WTC11 (cell line): ENCODE data around the gene SOX4. TPM values are rescaled to one million over a fixed set of nuclear protein-coding genes. Genes with fewer than 3 reads are reported as not detected.

Experiments used
- ATAC-seq: fragments of 200-7000 bp; cut with Tn5 transposase; 2 replicates; pipeline ENCODE4 v1.10.0; 2021; ENCODE audit warnings: mild to moderate bottlenecking, moderate library complexity
- CTCF ChIA-PET: fragments of 300-600 bp; sonication (Branson Sonifier 250); formaldehyde crosslinking; loops from one replicate; lab custom pipeline; 2021; ENCODE audit warnings: antibody characterized with exemption; lab: Charles Lee
- POLR2A ChIA-PET: fragments of 350-600 bp; sonication (Branson Sonifier 250); formaldehyde crosslinking; loops from one replicate; lab custom pipeline; 2021; ENCODE audit warnings: antibody characterized with exemption; lab: Charles Lee
- DNase-seq: peaks from one replicate; pipeline ENCODE4 v3.0.0; 2021; ENCODE audit warnings: low spot score
- H3K27ac Mint-ChIP-seq: 2 replicates; pipeline ENCODE4 v1.8.0; 2021; ENCODE audit warnings: mixed read lengths
- H3K27me3 Mint-ChIP-seq: 2 replicates; pipeline ENCODE4 v1.8.0; 2021; ENCODE audit warnings: low read depth, mild to moderate bottlenecking, moderate library complexity, mixed read lengths
- H3K36me3 Mint-ChIP-seq: 2 replicates; pipeline ENCODE4 v1.8.0; 2021; ENCODE audit warnings: mixed read lengths
- H3K4me1 Mint-ChIP-seq: 2 replicates; pipeline ENCODE4 v1.8.0; 2022; ENCODE audit warnings: mixed read lengths
- H3K4me3 Mint-ChIP-seq: 2 replicates; pipeline ENCODE4 v1.8.0; 2021; ENCODE audit warnings: mild to moderate bottlenecking, moderate library complexity, mixed read lengths
- H3K9me3 Mint-ChIP-seq: 2 replicates; pipeline ENCODE4 v1.8.0; 2021; ENCODE audit warnings: mixed read lengths
- ARID4B ChIP-seq: sonication (generic); formaldehyde crosslinking; IDR thresholded peaks from 2 replicates; pipeline ENCODE4 v1.8.0; 2023; ENCODE audit warnings: missing genetic modification reagents, mild to moderate bottlenecking, borderline replicate concordance
- ETV6 ChIP-seq: sonication (generic); formaldehyde crosslinking; IDR thresholded peaks from 2 replicates; pipeline ENCODE4 v1.8.1; 2022; ENCODE audit warnings: mild to moderate bottlenecking, missing genetic modification reagents
- FOXK1 ChIP-seq: sonication (generic); formaldehyde crosslinking; IDR thresholded peaks from 2 replicates; pipeline ENCODE4 v1.8.0; 2022; ENCODE audit warnings: mild to moderate bottlenecking, moderate library complexity, missing genetic modification reagents
- FOXP4 ChIP-seq: sonication (generic); formaldehyde crosslinking; IDR thresholded peaks from 2 replicates; pipeline ENCODE4 v1.8.0; 2022; ENCODE audit warnings: mild to moderate bottlenecking, missing genetic modification reagents
- MYBL2 ChIP-seq: sonication (generic); formaldehyde crosslinking; IDR thresholded peaks from 2 replicates; pipeline ENCODE4 v1.8.1; 2023; ENCODE audit warnings: mild to moderate bottlenecking, moderate library complexity, missing genetic modification reagents
- NFATC4 ChIP-seq: fragments of 250-450 bp; sonication (Bioruptor Pico); IDR thresholded peaks from 2 replicates; pipeline ENCODE4 v1.9.0; 2021; ENCODE audit warnings: mild to moderate bottlenecking
- PREB ChIP-seq: sonication (generic); formaldehyde crosslinking; IDR thresholded peaks from 2 replicates; pipeline ENCODE4 v1.8.1; 2022; ENCODE audit warnings: mild to moderate bottlenecking, missing genetic modification reagents, moderate library complexity, borderline replicate concordance
- SMAD4 ChIP-seq: sonication (generic); formaldehyde crosslinking; IDR thresholded peaks from 2 replicates; pipeline ENCODE4 v1.8.0; 2022; ENCODE audit warnings: mild to moderate bottlenecking, missing genetic modification reagents
- ZBTB43 ChIP-seq: sonication (generic); formaldehyde crosslinking; IDR thresholded peaks from 2 replicates; pipeline ENCODE4 v1.8.1; 2023; ENCODE audit warnings: mild to moderate bottlenecking, missing genetic modification reagents
- ZNF138 ChIP-seq: sonication (generic); formaldehyde crosslinking; conservative IDR thresholded peaks from 2 replicates; pipeline ENCODE4 v1.8.1; 2022; ENCODE audit warnings: mild to moderate bottlenecking, moderate library complexity, missing genetic modification reagents
- ZNF219 ChIP-seq: sonication (generic); formaldehyde crosslinking; IDR thresholded peaks from 2 replicates; pipeline ENCODE4 v1.8.0; 2023; ENCODE audit warnings: missing genetic modification reagents, mild to moderate bottlenecking, borderline replicate concordance
- total RNA-seq: library from RNA; stranded (reverse); gene quantifications from 3 replicates; pipeline ENCODE4 v1.2.3, GENCODE V29; 2021
- TF ChIP-seq, protein P1 (sequence below): fragments of 250-450 bp; sonication (Bioruptor Pico); IDR thresholded peaks from 2 replicates; pipeline ENCODE4 v1.9.0; 2021; ENCODE audit warnings: mild to moderate bottlenecking, borderline replicate concordance

SOX4 gene
- total RNA-seq, 1 experiment from 2014 or later, result 182 TPM

DNA sequence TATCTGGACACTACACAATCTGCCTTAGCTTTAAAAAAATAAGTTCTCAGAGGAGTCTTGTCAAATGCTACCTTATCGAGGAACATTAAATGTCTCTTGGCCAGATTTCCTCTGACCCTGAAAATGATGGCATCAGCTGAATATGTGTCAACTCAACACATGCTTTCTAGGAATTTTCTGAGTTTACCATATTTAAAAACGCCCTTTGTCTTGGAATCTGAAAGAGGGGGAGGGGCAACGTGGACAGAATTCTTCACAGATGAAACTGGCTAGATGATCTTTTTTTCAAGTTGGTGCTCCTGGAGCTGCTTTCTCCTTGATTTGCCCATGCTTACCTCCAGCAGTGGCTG lies 5.1 kb downstream of the SOX4 start (continued):
- TF ChIP-seq, protein P1, sequence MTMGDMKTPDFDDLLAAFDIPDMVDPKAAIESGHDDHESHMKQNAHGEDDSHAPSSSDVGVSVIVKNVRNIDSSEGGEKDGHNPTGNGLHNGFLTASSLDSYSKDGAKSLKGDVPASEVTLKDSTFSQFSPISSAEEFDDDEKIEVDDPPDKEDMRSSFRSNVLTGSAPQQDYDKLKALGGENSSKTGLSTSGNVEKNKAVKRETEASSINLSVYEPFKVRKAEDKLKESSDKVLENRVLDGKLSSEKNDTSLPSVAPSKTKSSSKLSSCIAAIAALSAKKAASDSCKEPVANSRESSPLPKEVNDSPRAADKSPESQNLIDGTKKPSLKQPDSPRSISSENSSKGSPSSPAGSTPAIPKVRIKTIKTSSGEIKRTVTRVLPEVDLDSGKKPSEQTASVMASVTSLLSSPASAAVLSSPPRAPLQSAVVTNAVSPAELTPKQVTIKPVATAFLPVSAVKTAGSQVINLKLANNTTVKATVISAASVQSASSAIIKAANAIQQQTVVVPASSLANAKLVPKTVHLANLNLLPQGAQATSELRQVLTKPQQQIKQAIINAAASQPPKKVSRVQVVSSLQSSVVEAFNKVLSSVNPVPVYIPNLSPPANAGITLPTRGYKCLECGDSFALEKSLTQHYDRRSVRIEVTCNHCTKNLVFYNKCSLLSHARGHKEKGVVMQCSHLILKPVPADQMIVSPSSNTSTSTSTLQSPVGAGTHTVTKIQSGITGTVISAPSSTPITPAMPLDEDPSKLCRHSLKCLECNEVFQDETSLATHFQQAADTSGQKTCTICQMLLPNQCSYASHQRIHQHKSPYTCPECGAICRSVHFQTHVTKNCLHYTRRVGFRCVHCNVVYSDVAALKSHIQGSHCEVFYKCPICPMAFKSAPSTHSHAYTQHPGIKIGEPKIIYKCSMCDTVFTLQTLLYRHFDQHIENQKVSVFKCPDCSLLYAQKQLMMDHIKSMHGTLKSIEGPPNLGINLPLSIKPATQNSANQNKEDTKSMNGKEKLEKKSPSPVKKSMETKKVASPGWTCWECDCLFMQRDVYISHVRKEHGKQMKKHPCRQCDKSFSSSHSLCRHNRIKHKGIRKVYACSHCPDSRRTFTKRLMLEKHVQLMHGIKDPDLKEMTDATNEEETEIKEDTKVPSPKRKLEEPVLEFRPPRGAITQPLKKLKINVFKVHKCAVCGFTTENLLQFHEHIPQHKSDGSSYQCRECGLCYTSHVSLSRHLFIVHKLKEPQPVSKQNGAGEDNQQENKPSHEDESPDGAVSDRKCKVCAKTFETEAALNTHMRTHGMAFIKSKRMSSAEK (CRISPR knock-in tag), result no peak
- TF ChIP-seq ZNF138 (no peak), SMAD4 (no peak), PREB (CRISPR knock-in tag) (no peak), MYBL2 (CRISPR knock-in tag) (no peak)

DNA sequence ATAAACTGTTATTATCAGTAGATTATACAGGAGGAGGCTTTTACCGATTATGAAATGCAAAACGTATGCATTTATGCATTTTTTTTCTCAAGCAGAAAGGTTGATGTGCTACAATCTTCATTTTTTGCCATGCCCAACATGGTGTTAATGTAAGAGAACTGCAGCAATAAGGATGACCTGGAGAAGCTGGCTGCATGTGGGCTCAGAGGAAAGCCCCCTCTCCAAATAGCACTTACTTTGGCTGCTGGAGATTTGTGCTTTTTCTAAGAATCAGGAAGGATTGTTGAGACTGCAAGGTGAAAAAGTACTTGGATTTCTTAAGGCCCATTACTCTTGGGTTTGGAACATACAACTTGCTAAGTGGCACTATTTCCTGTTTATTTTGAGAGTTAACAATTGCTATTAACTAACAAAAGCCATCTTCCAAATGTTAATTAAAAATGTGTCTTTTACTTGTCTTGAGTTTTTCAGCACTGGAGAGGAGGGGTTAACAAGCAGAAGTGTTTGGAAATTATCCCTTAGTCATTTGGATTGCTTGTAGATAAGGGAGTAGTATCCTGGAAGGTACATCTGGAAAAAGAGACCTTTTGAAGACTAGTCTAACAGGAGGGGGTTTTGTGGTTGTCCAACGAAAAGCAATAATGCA lies 5.6 kb downstream of the SOX4 start:
- H3K4me3 Mint-ChIP-seq, result peak overlapping the region; percentile 97
- H3K27ac Mint-ChIP-seq, result peak overlapping the region; percentile 96
- H3K36me3 Mint-ChIP-seq, result peaks cover 40% of the 10 kb centered on the region
- peaks cover 57% of the 10 kb centered on the region for H3K4me1 Mint-ChIP-seq
- ChIA-PET CTCF (interaction anchor here (1.0 kb wide), 1 partner anchor 10 kb away, joined by 3 read pairs; no protein-coding TSS in a partner anchor), POLR2A (interaction anchor here (0.9 to 1.0 kb wide), 2 partner anchors 11 to 68 kb away, joined by 4 read pairs; no protein-coding TSS in a partner anchor)
- TF ChIP-seq ZBTB43 (CRISPR knock-in tag) (no peak), FOXK1 (peak; percentile 44; the same call in 1 of the 2 replicates), ETV6 (CRISPR knock-in tag) (0 out of 2 replicates have a peak, but pooled peaks have one; percentile 69), FOXP4 (CRISPR knock-in tag) (peak; percentile 73; the same call in 1 of the 2 replicates)
- H3K27me3 Mint-ChIP-seq, result no peaks in the 10 kb centered on the region; the same call in 1 of the 2 replicates
- H3K9me3 Mint-ChIP-seq, result no peaks in the 10 kb centered on the region
- ATAC-seq (peak; percentile 19), DNase-seq (no peak)

DNA sequence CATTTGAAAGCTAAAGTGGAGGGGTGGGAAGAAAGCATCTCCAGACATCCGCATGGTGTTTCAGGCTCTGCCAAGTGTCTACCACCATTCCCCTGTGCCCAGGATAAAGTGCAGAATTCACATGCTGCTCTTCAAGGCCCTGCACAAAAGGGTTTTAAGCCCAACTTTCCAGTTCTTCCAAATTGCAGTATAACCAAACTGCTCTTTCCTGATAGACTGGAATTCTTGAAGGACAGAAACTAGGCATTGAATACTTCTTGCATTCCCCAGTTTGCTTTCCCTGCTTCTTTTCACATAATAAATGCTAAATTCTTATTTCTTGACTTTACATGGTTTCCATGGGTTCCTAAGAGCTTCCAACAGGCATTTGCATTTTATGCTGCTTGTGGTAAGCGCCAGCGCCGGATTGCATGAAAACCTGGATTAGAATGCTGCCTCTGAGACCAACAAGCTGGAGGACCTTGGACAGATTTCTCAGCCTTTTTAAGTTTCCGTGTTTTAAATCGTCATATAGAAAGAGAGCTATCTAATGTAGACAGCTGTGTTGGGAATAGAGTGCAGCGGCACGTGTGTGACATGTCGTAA lies 7.9 kb downstream of the SOX4 start:
- no peaks in the 10 kb centered on the region; the same call in 1 of the 2 replicates for H3K27me3 Mint-ChIP-seq
- no peak overlapping the region for H3K4me3 Mint-ChIP-seq
- peak overlapping the region; percentile 71 for H3K27ac Mint-ChIP-seq
- H3K36me3 Mint-ChIP-seq, result peaks cover 26% of the 10 kb centered on the region
- ChIA-PET CTCF (interaction anchor here (0.5 to 1.4 kb wide), 4 partner anchors 8 to 361 kb away, joined by 3 to 8 read pairs (median 4); partner anchors contain the start of gene SOX4), POLR2A (interaction anchor here (0.6 to 1.5 kb wide), 5 partner anchors 8 to 728 kb away, joined by 3 to 11 read pairs (median 4); partner anchors contain the start of gene SOX4)
- DNase-seq, result no peak
- ATAC-seq, result no peak
- H3K9me3 Mint-ChIP-seq, result no peaks in the 10 kb centered on the region
- peaks cover 66% of the 10 kb centered on the region for H3K4me1 Mint-ChIP-seq
- no peak for TF ChIP-seq ZNF219
- TF ChIP-seq ARID4B (CRISPR knock-in tag), result no peak
- TF ChIP-seq NFATC4 (CRISPR knock-in tag), result no peak
- no peak for TF ChIP-seq FOXP4 (CRISPR knock-in tag)
